ENCODE measurements around the gene FAM131C.

DNA sequence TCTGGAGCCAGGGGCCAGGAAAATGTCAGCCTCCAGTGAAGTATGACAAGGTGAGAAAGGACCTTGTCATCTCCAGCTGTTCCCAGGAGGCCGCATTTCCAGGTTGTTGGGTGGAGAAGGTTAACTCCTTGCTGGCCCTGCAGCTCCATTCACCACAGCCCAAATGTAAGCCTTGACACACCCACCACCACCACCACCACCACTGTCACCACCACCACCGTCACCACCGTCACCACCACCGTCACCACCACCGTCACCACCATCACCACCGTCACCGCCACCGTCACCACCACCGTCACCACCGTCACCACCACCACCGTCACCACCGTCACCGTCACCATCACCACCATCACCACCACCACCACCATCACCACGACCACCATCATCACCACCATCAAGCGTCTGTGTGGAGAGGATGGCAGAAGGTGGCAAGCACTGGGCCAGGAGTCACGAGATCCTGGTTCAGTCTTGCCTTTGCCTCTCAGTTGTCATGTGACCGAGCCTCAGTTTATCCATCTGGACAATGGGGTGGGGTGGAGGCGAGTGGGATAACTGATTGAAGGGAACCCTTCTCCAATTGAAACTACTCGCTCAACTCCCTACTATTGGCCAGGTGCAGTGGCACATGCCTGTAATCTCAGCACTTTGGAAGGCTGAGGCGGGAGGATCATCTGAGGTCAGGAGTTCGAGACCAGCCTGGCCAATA, 21.2 kb upstream of the FAM131C start:
- TF ChIP-seq CTCF (IDR thresholded peaks at IDR 0.05) (no peak), POLR2A (IDR thresholded peaks at IDR 0.05) (no peak)
